IPS DF 4.7 (cell line): ENCODE data around the gene AMPH.
A peak's percentile ranks its signal among the peaks of the same experiment; 100 is the strongest.

ENCODE experiments used
- DNase-seq: peaks from one replicate; pipeline ENCODE4 v3.0.0-alpha.2; 2013; ENCODE audit warnings: low spot score; ENCODE audit errors: extremely low read depth

The AMPH gene

DNA sequence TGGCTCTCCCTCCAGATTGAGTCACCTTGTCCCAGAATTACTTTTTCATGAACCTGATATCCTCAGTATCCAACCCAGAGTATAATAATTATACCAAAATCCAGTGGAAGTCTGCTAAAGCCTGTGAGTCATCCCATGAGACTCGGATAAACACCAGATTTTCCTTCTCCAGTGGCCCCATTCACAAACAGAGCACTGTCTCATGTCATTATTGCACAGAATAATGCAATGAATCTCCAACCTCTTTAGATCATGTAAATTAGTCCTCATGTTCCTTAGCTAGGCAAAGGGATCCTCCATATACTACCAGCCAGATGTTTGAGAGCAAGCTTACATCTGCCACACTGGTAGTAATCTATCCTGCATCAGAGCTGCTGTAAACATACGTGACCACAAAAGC lies 89.0 kb downstream of the AMPH start:
- no peak for DNase-seq

DNA sequence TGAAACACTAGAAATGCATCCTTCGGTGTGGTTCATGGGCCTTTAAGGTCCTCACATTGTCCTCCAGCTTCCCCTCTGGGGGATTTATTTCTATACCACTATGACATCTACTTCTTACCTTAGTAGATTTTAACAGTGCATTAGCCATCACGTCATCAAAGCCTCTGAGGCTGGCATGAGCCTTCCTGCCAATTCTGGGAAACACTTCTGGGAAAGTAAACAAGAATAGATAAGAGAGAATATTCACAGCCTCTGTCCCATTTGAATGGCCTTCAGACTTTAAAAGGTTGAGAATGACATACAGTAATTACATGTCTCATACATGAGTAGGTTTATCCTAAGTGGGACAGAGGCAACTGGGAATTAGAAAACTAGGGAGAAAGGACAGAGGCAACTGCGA lies 89.7 kb downstream of the AMPH start:
- no peak for DNase-seq

DNA sequence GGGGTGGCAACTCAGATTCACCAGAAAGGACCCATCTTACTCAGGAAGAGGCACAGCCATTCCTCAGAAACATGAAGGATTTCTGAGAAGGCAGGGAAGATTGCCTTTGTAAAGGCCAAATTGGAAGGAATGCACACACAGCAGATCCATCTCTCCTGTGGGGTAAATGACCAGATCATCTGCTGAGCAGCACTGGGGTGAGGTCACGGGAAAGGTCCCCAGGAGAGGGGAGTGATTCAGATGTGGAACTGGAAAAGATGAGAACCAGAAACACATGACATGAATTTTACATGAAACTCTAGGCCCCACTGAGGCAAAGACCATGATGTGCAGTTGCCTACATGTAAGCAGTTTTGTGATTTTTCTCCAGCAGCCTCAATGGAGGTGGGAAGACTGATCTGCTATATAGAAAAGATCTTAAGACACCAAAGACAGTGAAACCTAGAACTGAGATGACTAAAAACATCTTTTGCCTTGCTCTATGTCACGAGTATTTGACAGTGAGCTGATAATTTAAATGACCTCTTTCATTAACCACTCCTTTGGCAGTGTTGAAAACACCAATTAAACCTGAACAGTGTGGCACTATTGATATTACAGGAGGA lies 91.6 kb downstream of the AMPH start:
- no peak for DNase-seq

DNA sequence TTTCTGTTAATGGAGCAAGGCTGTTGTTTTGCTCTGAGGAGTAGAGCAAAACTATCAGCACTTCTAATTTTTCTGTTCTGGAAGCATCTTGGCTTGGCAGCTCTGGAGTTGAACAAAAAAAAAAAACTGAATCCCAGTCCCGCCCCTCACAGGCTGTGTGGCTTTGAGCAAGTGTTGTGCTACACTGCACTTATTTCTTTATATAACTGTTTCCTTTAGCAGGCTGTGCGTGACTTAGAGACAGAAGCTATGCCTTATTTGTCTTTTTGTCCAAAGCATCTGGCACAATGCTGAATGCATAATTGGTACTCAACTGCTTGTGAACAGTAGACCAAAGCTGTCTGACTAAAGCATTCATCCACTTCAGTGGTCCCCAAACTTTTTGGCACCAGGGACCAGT lies 96.1 kb downstream of the AMPH start:
- no peak for DNase-seq

DNA sequence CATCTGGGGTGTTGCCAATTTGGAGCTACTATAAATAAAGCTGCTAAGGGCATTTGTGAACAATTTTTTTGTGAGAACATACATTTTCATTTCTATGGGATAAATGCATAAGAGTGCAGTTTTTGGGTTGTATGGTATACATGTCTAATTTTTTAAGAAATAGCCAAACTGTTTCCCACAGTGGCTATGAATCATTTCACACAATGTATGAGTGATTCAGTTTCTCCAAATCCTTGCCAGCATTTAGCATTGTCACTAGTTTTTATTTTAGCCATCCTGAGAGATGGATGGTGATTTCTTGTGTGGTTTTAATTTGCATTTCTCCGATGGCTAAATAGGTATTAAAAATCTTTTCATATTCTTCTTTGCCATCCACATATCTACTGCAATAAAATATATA lies 105.3 kb downstream of the AMPH start:
- DNase-seq = no peak

DNA sequence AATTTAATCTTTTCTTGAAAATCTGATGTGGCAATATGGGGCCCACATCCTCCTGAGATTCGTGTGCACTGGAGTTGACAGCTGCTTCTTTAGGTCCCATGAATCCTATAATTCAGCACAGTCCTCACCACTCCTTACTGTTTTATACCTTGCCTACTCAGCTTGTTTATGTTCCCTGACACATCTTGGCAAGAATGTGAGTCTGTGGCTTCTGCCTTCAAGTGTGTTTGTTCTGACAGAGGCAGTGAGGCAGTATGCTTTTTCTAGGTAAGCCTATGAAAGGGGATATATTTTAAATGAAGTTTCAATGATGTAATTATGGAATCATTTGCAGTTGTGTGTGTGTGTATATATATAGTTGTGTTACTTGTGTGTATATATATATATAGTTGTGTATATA lies 106.4 kb downstream of the AMPH start:
- DNase-seq = no peak

DNA sequence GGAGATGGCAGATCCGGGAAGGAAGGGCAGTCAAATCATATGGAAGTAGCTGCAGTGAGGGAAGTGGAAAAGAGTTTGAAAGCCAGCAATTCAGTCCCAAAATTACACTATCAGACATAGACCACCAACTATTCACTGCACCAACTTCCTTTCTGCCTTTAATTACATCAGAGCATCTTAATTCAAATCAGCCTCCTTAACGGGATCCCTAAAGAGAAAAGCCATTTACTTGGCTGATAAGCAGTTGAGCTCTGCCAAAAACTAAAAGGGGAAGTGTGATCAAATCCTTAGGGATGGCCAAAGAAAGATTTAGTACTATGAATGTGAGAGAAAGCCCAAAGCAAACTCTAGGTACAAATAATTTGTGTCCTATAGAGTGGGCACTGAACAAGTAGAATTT lies 110.4 kb downstream of the AMPH start:
- DNase-seq = no peak

DNA sequence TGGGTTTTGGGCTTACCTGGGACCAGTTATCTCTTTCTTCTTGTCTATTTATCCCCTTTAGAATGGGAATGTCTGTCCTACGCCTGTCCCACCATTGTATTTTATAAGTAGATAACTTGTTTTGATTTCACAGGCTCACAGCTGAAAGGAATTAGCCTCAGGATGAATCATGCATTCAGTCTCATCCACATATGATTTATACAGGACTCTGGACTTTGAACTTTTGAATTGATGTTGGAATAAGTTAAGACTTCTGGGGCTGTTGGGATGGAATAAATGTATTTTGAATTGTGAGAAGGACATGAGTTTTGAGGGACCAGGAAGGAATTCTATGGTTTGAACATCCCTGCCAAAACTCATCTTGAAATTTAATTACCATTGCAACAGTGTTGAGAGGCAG lies 112.6 kb downstream of the AMPH start:
- DNase-seq = no peak

DNA sequence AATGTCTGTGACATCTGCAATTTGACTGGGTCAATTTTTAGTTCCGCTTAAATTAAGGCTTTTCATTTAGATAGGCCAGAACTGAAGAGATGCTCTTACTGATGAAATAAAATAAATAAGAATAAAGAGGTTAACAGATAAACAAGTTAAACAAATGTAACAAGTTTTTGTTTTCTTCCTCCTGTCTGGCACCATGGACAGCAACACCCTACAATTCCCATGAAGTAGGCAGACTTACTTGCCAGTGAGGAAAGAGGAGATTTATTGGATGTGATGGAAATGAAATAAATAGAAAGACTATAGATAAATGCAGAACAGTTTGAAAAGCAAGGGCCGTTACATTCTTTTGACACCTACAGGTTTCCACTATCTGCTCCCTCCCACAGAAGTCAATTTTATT lies 118.5 kb downstream of the AMPH start:
- no peak for DNase-seq

DNA sequence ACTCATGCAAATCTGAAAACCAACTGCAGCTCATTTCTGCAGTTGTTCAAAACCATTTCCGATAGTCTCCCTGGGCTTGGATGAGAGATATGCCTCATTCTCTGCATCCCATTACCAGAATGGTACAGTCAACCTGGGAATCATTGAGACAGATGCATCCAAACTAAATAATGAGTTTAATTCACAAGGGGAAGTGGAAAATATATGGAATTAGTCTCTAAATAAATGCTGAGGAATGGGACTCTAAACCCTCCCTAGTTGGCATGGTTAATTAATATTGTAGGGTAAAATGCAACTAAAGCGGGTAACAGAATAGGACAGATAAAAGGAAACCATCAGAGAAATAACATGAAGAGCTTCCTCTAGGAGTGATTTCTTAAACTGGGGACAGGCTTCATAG lies 118.9 kb downstream of the AMPH start:
- DNase-seq = no peak

DNA sequence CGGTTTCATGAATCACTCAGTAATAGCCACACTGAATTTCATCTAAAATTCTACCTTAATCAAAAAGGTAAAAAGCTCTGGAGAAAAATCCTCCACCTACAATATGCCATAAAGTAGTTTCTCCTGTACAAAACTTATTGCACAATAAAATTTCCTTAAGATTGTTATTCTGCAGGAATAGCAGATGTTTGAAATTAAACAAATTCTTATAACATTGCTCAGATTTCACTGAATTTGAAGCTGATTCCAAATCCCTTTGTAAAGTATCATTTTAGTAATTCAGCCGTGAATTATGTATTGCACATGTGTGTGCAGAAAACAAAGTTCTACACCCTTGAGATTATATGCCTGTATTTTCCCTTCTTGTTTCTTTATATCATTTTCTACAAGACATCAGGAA lies 123.8 kb downstream of the AMPH start:
- no peak for DNase-seq

DNA sequence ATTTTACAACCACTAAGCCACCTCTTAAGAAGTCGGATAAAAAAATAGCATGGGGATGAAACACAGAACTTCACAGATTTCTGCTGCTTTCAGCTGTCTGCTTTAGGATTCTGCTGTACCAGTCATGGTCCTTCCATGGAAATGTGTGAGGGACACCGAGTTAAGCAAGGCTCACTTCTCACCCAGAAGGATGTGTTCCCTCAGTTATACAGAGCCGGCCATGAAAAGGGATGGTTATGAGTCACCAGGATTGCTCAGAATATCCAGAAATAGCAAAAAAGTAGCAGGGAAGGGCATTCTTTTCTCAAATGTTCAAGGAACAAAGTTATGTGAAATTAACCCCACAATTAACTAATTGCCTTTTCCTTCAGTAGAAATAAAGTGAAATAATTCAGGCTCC lies 124.4 kb downstream of the AMPH start:
- no peak for DNase-seq

DNA sequence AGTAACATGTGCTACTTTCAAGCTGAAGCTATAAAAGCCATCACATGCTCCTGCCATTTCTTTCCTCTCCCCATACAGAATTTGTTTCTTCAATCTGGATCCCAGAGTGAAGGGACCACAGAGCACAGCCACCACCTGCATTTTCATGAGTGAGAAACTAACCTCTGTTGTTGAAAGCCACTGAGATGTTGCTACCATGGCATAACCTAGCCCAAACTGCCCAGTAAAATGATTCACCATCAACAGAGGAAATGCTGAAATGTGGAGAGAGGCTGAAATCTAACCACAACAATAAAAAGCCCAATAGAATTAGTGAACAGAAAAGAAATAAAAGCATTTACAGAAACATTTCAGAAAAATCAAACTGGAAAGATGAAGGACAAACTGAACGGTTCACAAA lies 125.2 kb downstream of the AMPH start:
- no peak for DNase-seq

DNA sequence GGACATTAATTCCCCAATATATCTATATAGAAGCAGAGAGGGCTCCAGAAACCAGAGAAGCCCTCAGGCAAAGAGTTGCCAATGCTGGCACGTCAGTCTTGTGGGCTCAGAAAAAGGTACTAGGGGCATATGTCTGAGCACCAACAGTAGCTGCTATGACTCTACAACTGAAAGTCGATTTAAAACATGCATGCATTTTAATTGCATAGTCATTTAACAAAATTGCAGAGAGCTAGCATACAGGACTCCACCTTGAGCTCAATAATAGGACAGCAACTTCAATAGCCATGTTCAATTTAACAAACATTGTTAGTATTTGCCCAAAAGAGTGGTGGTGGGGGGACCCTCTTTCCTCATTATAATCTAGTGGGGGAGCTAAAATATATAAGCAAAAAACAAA lies 126.5 kb downstream of the AMPH start:
- no peak for DNase-seq

DNA sequence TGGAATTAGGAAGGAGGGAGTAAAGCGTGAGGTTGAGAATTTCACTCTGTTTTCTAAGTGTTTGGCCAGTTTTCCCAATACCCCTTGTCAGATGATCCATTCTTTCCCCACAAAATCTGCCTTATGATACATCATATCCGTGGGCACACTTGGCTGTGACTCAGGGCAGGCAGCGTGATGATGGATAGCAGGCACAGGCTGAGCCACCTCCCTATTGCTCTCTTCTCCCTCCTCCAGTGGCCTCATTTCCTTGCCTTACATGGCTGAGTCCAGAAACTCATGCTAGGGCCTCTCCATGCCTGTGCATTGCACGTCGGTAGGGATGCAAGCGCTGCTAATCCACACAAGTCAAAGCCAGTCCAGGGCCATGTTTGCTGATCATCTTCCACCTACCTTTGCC lies 128.3 kb downstream of the AMPH start:
- DNase-seq = no peak

DNA sequence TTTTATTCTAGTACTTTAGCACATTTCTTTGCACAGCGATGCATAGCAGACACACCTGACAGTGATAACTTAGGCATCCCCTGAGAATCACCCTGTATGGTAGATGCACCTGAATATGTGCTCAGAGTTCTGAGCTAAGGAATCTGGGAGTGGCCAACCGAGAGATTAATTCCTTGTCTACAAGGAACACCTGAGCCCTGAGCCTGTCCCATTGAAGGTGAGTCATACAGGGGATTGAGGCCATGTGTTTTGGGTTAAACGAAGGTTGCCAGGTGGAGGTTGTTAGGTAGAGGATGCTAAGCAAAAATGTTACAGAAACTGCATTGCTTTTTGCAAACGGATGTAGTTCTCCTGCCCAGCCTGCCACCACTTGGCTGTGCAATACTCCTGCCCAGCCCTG lies 128.9 kb downstream of the AMPH start:
- DNase-seq = no peak

DNA sequence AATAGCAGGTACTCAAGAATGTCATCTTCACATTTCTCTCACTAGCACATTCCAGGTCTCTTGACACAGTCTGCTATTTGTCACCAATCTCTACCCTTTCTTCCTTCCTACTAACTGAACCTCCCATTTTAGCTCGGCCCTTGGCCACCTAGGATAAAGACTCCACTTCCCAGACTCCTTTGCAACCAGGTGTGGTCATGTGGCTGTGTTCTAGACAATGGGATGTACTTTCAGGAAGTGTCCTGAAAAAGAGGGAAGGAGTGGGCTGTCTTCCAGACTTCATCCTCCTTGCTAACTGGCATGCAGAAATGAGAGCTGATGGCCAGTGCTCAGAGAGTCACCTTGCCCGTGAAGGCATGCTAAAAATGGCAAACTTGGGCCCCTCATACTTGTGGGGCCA lies 139.2 kb downstream of the AMPH start:
- peak; percentile 11 for DNase-seq

DNA sequence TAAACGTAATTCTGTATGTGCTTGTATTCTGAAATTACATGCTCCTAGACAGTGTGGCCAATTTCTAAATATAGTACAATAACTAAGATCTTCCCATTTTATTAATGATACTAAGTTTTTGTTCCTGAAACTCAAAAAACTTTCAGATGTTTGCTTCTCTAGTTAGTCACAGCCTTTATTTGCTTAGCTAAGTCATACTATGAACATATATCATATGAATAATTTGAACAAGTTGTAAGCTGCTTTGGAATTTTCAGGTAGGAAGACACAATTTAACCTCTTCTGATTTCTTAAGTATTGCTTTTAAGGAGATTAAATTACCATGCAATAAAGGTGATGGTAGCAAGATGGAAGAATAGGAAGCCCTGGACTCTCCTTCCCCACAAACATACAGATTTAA lies 148.7 kb downstream of the AMPH start:
- DNase-seq = no peak

DNA sequence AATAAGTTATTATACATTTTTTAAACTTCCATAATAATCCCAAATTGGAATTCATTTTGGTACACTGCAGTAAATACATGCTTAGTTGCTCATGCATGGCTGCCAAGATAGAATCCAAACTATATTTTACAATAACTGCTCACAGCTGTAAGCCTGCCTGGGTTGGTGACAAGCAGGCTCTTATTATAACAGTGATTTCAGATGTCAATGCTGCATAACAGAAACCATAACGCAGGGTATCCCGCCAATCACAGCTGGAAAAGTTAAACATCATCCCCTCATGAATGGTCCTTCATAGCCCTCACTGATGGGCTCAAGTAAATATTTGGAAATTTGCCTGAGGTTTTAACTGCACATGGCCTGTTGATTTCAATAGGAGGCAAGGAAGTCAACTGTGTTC lies 149.8 kb downstream of the AMPH start:
- DNase-seq = no peak

DNA sequence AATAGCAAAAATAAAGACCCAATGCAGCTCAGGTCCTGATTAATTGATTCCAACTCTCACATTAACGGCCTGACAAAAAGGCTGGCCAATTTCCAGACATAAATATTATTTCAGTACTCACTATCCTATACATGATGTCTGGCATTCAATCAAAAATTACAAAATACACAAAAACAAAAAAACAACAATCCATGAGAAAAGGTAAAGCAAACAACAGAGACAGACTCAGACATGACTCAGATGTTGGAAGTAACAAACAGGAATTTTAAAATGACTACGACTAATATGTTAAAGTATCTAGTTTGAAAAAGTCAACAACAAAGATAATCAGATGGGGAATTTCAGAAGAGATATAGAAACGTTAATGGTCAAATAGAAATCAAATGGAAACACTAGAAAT lies 152.8 kb downstream of the AMPH start:
- no peak for DNase-seq

DNA sequence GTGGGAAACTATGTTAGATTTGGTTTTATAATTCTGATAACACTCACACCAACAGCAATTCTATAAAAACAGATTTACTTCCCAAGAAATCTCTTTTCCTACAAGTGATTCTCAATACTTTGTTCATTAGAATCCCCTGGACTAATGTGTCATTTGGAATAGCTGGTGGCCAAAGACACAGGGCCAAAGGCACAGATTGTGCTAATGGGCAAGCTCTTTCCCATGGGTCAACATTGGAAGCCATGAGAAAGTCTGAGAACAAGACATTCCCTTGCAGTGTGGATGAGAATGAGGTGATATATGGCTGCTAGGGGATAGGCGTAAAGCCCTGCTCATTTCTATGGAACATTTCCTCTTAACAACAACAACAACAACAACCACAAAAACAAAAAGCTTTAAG lies 153.8 kb downstream of the AMPH start:
- DNase-seq = no peak

DNA sequence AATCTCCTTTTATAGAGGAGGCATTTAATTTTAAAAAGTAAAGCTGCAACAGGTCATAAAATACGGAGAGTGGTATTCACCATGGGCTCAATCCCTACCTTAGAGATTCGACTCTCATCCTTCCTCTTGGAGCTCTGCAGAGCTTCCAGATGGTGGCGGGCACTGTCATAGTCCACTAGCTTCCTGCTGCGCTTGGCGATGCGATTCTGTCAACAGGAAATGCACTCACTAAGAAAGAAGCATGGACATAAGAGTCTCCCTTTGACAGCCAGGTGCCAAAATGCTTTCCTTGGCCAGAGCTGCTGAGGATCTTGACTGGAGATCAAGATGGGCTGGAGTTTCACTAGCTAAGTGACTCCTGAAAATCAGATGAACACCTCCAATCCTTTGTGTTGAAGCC lies 154.4 kb downstream of the AMPH start:
- DNase-seq = no peak

DNA sequence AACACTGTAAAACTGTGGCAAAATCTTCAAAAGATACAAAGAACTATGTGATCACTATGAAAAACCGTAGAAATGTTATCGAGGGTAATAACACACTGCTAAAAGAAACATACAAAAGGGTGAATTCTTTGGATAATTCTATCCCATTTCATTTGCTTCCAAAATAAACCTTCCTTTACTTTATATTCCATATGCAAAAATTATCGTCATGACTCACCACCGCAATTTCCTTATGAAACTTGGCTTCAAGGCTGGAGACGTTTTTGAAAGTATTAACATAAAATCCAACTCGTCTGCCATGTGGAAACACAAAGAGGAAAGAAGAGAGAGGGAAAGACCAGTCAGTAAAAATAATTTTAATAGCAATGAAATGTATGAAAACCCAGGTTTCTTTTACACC lies 165.2 kb downstream of the AMPH start:
- no peak for DNase-seq
